Measurements from ENCODE around the gene KREMEN2. TPM values are rescaled to one million over a fixed set of nuclear protein-coding genes. Genes with fewer than 3 reads are reported as not detected.

KREMEN2 gene
- polyA plus RNA-seq, 3 donors: 0.09 TPM; not detected in 2

DNA sequence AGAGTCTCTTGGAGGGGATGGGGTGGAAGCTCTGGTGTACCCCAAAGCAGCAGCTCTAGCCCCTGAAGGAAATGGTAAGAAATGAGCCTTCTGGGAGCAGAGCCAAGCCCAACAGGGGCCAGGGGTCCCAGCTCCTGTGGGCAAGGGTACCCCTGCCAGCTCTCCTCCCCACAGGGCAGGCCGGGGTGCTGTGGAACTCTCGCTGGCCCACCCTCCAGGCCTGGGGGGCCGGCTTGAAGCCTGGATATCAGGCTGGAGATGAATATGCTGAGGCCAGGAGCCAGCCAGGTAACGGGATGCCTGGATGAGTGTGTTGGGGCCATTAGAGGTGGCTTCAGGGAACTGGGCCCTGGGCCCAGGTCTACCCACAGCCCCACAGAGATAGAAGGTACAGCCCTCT is 36.5 kb downstream of the KREMEN2 start:
- Mint-ChIP-seq H3K4me3 (peak overlapping the region in 1 of 2 donors; percentile 53), H3K4me1 (peaks cover 7% of the 10 kb centered on the region), H3K36me3 (no peaks in the 10 kb centered on the region), H3K27ac (peak overlapping the region in 1 of 7 donors; percentile 11), H3K9me3 (peaks cover 0 to 3% (median 0%) of the 10 kb centered on the region in 7 donors), H3K27me3 (ENCODE audit: low read depth in 3 of 3) (peaks cover 0 to 22% (median 16%) of the 10 kb centered on the region in 3 donors)
- TF ChIP-seq, protein P1, sequence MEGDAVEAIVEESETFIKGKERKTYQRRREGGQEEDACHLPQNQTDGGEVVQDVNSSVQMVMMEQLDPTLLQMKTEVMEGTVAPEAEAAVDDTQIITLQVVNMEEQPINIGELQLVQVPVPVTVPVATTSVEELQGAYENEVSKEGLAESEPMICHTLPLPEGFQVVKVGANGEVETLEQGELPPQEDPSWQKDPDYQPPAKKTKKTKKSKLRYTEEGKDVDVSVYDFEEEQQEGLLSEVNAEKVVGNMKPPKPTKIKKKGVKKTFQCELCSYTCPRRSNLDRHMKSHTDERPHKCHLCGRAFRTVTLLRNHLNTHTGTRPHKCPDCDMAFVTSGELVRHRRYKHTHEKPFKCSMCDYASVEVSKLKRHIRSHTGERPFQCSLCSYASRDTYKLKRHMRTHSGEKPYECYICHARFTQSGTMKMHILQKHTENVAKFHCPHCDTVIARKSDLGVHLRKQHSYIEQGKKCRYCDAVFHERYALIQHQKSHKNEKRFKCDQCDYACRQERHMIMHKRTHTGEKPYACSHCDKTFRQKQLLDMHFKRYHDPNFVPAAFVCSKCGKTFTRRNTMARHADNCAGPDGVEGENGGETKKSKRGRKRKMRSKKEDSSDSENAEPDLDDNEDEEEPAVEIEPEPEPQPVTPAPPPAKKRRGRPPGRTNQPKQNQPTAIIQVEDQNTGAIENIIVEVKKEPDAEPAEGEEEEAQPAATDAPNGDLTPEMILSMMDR (IDR thresholded peaks at IDR 0.05): no peak
- no peak for DNase-seq
- Histone ChIP-seq H3K9ac (ENCODE audit: insufficient read depth, low read length, poor library complexity, severe bottlenecking) (no peak overlapping the region), H2AFZ (ENCODE audit: insufficient read depth, low read depth, low read length, poor library complexity, severe bottlenecking) (no peak overlapping the region), H3K4me1 (ENCODE audit: control insufficient read depth in 1 of 2, insufficient read depth in 2 of 2, low read length in 2 of 2) (peaks cover 8 to 9% of the 10 kb centered on the region in 2 donors), H3K4me3 (replicated peaks in 1 of 3; ENCODE audit: low read depth in 2 of 3, low read length in 3 of 3) (no peak overlapping the region), H3K27me3 (ENCODE audit: control insufficient read depth in 2 of 2, insufficient read depth in 2 of 2, low read length in 2 of 2) (peaks cover 0 to 2% of the 10 kb centered on the region in 2 donors), H3K9me3 (replicated peaks in 1 of 2; ENCODE audit: control insufficient read depth in 1 of 2, insufficient read depth in 1 of 2, low read length in 2 of 2) (no peaks in the 10 kb centered on the region), H3K36me3 (replicated peaks in 1 of 2; ENCODE audit: control insufficient read depth in 1 of 2, insufficient read depth in 2 of 2, low read length in 2 of 2) (no peaks in the 10 kb centered on the region), H3K79me2 (ENCODE audit: insufficient read depth, low read length) (no peaks in the 10 kb centered on the region), H3K4me2 (replicated peaks; ENCODE audit: extremely low read depth, low read length, poor library complexity, severe bottlenecking) (no peak overlapping the region), H4K20me1 (ENCODE audit: insufficient read depth, low read length) (no peaks in the 10 kb centered on the region), H3K27ac (ENCODE audit: low read depth in 1 of 2, low read length in 2 of 2) (no peak overlapping the region)
- WGBS (ENCODE audit: insufficient coverage): 100% methylated on average over 2 of the region's 4 CpGs
- intact Hi-C loops (cut with micrococcal nuclease): loop anchor here in 1 of 2 donors (2.0 kb wide), 1 partner anchor 14 kb away; no protein-coding TSS in a partner anchor

DNA sequence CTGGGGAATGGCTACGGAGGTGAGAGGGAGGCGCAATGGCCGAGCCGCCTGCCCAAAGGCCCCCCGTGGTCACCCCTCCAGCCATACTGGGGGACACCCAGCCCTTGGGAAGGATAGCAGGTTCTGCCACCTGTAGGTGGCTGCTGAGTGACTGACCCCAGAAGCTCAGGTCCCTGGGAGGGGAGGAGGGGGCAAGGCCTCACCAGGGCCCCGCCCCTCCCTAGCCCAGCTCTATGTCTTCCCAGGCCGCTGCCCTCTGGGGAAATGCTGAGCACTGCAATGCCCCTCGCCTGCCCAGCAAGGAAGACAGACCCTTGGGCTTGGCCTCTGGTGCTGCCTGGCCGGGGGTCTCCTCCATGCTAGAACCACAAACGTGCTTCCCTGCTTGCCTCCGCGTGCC is 37.2 kb downstream of the KREMEN2 start:
- no peaks in the 10 kb centered on the region for H3K36me3 ChIP-seq (replicated peaks in 1 of 2; ENCODE audit: control insufficient read depth in 1 of 2, insufficient read depth in 2 of 2, low read length in 2 of 2)
- Mint-ChIP-seq H3K4me1 (peaks cover 14% of the 10 kb centered on the region), H3K9me3 (peaks cover 0 to 3% (median 0%) of the 10 kb centered on the region in 7 donors), H3K27me3 (ENCODE audit: low read depth in 3 of 3) (peaks cover 0 to 24% (median 16%) of the 10 kb centered on the region in 3 donors), H3K27ac (peak overlapping the region in 1 of 7 donors; percentile 48), H3K4me3 (peak overlapping the region in 1 of 2 donors; percentile 48), H3K36me3 (peaks cover 0 to under 1% of the 10 kb centered on the region in 2 donors)
- TF ChIP-seq, protein P1 (IDR thresholded peaks at IDR 0.05): no peak
- peaks cover 16 to 17% of the 10 kb centered on the region in 2 donors for H3K4me1 ChIP-seq (ENCODE audit: control insufficient read depth in 1 of 2, insufficient read depth in 2 of 2, low read length in 2 of 2)
- H3K9me3 ChIP-seq (replicated peaks in 1 of 2; ENCODE audit: control insufficient read depth in 1 of 2, insufficient read depth in 1 of 2, low read length in 2 of 2): no peaks in the 10 kb centered on the region
- intact Hi-C loops (cut with micrococcal nuclease): loop anchor here in 1 of 2 donors (2.0 kb wide), 1 partner anchor 13 kb away; no protein-coding TSS in a partner anchor
- no peak for DNase-seq
- no peak overlapping the region for H3K4me3 ChIP-seq (replicated peaks in 1 of 3; ENCODE audit: low read depth in 2 of 3, low read length in 3 of 3)
- no peak overlapping the region for H2AFZ ChIP-seq (ENCODE audit: insufficient read depth, low read depth, low read length, poor library complexity, severe bottlenecking)
- no peak overlapping the region for H3K9ac ChIP-seq (ENCODE audit: insufficient read depth, low read length, poor library complexity, severe bottlenecking)
- H3K27me3 ChIP-seq (ENCODE audit: control insufficient read depth in 2 of 2, insufficient read depth in 2 of 2, low read length in 2 of 2): peaks cover 0 to 2% of the 10 kb centered on the region in 2 donors
- H4K20me1 ChIP-seq (ENCODE audit: insufficient read depth, low read length): no peaks in the 10 kb centered on the region
- no peak overlapping the region for H3K27ac ChIP-seq (ENCODE audit: low read depth in 1 of 2, low read length in 2 of 2)
- H3K4me2 ChIP-seq (replicated peaks; ENCODE audit: extremely low read depth, low read length, poor library complexity, severe bottlenecking): no peak overlapping the region
- WGBS (ENCODE audit: insufficient coverage): 91% methylated on average over 11 of the region's 12 CpGs
- no peaks in the 10 kb centered on the region for H3K79me2 ChIP-seq (ENCODE audit: insufficient read depth, low read length)
